H9 (cell line): ENCODE data around the gene ORAI3. TPM values are rescaled to one million over a fixed set of nuclear protein-coding genes. Genes with fewer than 3 reads are reported as not detected.

ENCODE experiments used
- DNase-seq: peaks from one replicate; pipeline ENCODE4 v3.0.0-alpha.2; 2017
- H2AFZ ChIP-seq: one replicate; pipeline ENCODE4 v1.6.1; 2013; ENCODE audit warnings: mild to moderate bottlenecking, low read length, control low read depth, moderate library complexity
- H2AK5ac ChIP-seq: 2 replicates; pipeline ENCODE4 v1.6.1; 2013; ENCODE audit warnings: low read length, control low read depth, mixed read lengths; ENCODE audit not compliant: insufficient read length
- H2BK120ac ChIP-seq: one replicate; pipeline ENCODE4 v1.6.1; 2013; ENCODE audit warnings: low read depth, mild to moderate bottlenecking, low read length, control low read depth, inconsistent platforms; ENCODE audit not compliant: poor library complexity, severe bottlenecking
- H2BK12ac ChIP-seq: 2 replicates; pipeline ENCODE4 v1.6.1; 2013; ENCODE audit warnings: low read length, control low read depth, mixed read lengths, low read depth; ENCODE audit not compliant: insufficient read length
- H2BK15ac ChIP-seq: 2 replicates; pipeline ENCODE4 v1.6.1; 2013; ENCODE audit warnings: low read depth, low read length, control low read depth
- H2BK20ac ChIP-seq: one replicate; pipeline ENCODE4 v1.6.1; 2013; ENCODE audit warnings: low read depth, mild to moderate bottlenecking, low read length, control low read depth, inconsistent platforms; ENCODE audit not compliant: poor library complexity, severe bottlenecking
- H2BK5ac ChIP-seq: 2 replicates; pipeline ENCODE4 v1.6.1; 2013; ENCODE audit warnings: low read length, control low read depth, mixed read lengths; ENCODE audit not compliant: insufficient read length
- H3K14ac ChIP-seq: 2 replicates; pipeline ENCODE4 v1.6.1; 2013; ENCODE audit warnings: low read length, control low read depth; ENCODE audit not compliant: insufficient read depth
- H3K18ac ChIP-seq: 2 replicates; pipeline ENCODE4 v1.6.1; 2013; ENCODE audit warnings: low read depth, mild to moderate bottlenecking, mixed read lengths, low read length, control low read depth; ENCODE audit not compliant: insufficient read length
- H3K23ac ChIP-seq: 2 replicates; pipeline ENCODE4 v1.6.1; 2013; ENCODE audit warnings: low read length, control low read depth, mixed read lengths, low read depth; ENCODE audit not compliant: insufficient read length
- H3K23me2 ChIP-seq: 2 replicates; pipeline ENCODE4 v1.6.1; 2013; ENCODE audit warnings: low read depth, mild to moderate bottlenecking, mixed read lengths, low read length, control low read depth; ENCODE audit not compliant: insufficient read length, poor library complexity, severe bottlenecking
- H3K27ac ChIP-seq: 2 replicates; pipeline ENCODE4 v1.5.1; 2013; ENCODE audit warnings: low read length, control low read depth, mixed read lengths, low read depth; ENCODE audit not compliant: insufficient read length
- H3K27me3 ChIP-seq: 2 replicates; pipeline ENCODE4 v1.6.1; 2013; ENCODE audit warnings: low read length, control low read depth, inconsistent platforms; ENCODE audit not compliant: insufficient read depth
- H3K4ac ChIP-seq: 2 replicates; pipeline ENCODE4 v1.6.1; 2013; ENCODE audit warnings: low read depth, mild to moderate bottlenecking, control low read depth, inconsistent platforms, low read length, moderate library complexity
- H3K4me1 ChIP-seq: 2 replicates; pipeline ENCODE4 v1.6.1; 2013; ENCODE audit warnings: low read length, control low read depth, inconsistent platforms; ENCODE audit not compliant: insufficient read depth
- H3K4me2 ChIP-seq: 2 replicates; pipeline ENCODE4 v1.6.1; 2013; ENCODE audit warnings: low read length, control low read depth, mixed read lengths; ENCODE audit not compliant: insufficient read length, insufficient read depth
- H3K56ac ChIP-seq: 2 replicates; pipeline ENCODE4 v1.6.1; 2013; ENCODE audit warnings: low read depth, mild to moderate bottlenecking, mixed read lengths, low read length, control low read depth; ENCODE audit not compliant: insufficient read length
- H3K79me1 ChIP-seq: 2 replicates; pipeline ENCODE4 v1.6.1; 2013; ENCODE audit warnings: low read depth, mild to moderate bottlenecking, moderate library complexity, low read length, control low read depth, inconsistent platforms; ENCODE audit not compliant: insufficient read depth, poor library complexity, severe bottlenecking
- H3K79me2 ChIP-seq: 2 replicates; pipeline ENCODE4 v1.6.1; 2013; ENCODE audit warnings: low read length, control low read depth, inconsistent platforms; ENCODE audit not compliant: insufficient read depth
- H3K9ac ChIP-seq: 2 replicates; pipeline ENCODE4 v1.6.1; 2013; ENCODE audit warnings: low read length, control low read depth, mixed read lengths; ENCODE audit not compliant: insufficient read length; ENCODE audit errors: extremely low read depth
- H3K9me3 ChIP-seq: one replicate; pipeline ENCODE4 v1.6.1; 2013; ENCODE audit warnings: low read depth, low read length, inconsistent platforms; ENCODE audit not compliant: control insufficient read depth
- H3T11ph ChIP-seq: one replicate; pipeline ENCODE4 v1.6.1; 2013; ENCODE audit warnings: mild to moderate bottlenecking, low read length, control low read depth, inconsistent platforms
- H4K20me1 ChIP-seq: one replicate; pipeline ENCODE4 v1.6.1; 2013; ENCODE audit not compliant: control insufficient read depth, insufficient read length, insufficient read depth
- H4K5ac ChIP-seq: 2 replicates; pipeline ENCODE4 v1.6.1; 2013; ENCODE audit warnings: low read depth, mild to moderate bottlenecking, mixed read lengths, low read length, control low read depth; ENCODE audit not compliant: insufficient read length
- H4K8ac ChIP-seq: replicated peaks from 2 replicates; pipeline ENCODE4 v1.6.1; 2013; ENCODE audit warnings: low read length, control low read depth, mixed read lengths, low read depth; ENCODE audit not compliant: insufficient read length
- H4K91ac ChIP-seq: 2 replicates; pipeline ENCODE4 v1.6.1; 2013; ENCODE audit warnings: low read depth, mild to moderate bottlenecking, moderate library complexity, mixed read lengths, low read length, control low read depth; ENCODE audit not compliant: insufficient read length
- H3K27ac Mint-ChIP-seq, 3 experiments: 2 replicates in 2 of 3; 3 replicates in 1 of 3; pipeline ENCODE4 v1.8.0; 2020 to 2021; ENCODE audit warnings: mixed read lengths in 3 of 3, mild to moderate bottlenecking in 1 of 3, moderate library complexity in 1 of 3
- H3K27me3 Mint-ChIP-seq: 2 replicates; pipeline ENCODE4 v1.8.0; 2021; ENCODE audit warnings: low read depth, mild to moderate bottlenecking, moderate library complexity, mixed read lengths
- H3K36me3 Mint-ChIP-seq, 3 experiments: 2 replicates in 2 of 3; 3 replicates in 1 of 3; pipeline ENCODE4 v1.8.0; 2020 to 2021; ENCODE audit warnings: low read depth in 3 of 3, mixed read lengths in 3 of 3; ENCODE audit not compliant: insufficient read depth in 1 of 3
- H3K4me1 Mint-ChIP-seq, 2 experiments: 2 replicates each; pipeline ENCODE4 v1.8.0; 2020; ENCODE audit warnings: mixed read lengths in 2 of 2
- H3K4me3 Mint-ChIP-seq, 2 experiments: 2 replicates in 1 of 2; 3 replicates in 1 of 2; pipeline ENCODE4 v1.8.0; 2020 to 2021; ENCODE audit warnings: mild to moderate bottlenecking in 2 of 2, mixed read lengths in 2 of 2, moderate library complexity in 1 of 2
- H3K9me3 Mint-ChIP-seq, 2 experiments: 2 replicates in 1 of 2; 3 replicates in 1 of 2; pipeline ENCODE4 v1.8.0; 2020; ENCODE audit warnings: mild to moderate bottlenecking in 2 of 2, mixed read lengths in 2 of 2, moderate library complexity in 1 of 2
- CTCF ChIP-seq: fragments of 200-600 bp; sonication (generic); conservative IDR thresholded peaks from 3 replicates; pipeline ENCODE4 v1.8.0; 2021; ENCODE audit warnings: antibody characterized with exemption, mild to moderate bottlenecking
- WGBS: extraction: QIAGEN DNeasy Blood & Tissue Kit; methylation state at CpG from one replicate; pipeline ENCODE4 v1.1.7; 2013; ENCODE audit warnings: missing lambda C conversion rate, low lambda C conversion rate, mixed read lengths; ENCODE audit not compliant: insufficient read length; ENCODE audit errors: extremely low coverage; 5-methylcytosine and 5-hydroxymethylcytosine counted together
- total RNA-seq: library from RNA; stranded (reverse); gene quantifications from 2 replicates; pipeline ENCODE4 v1.2.1, GENCODE V29; 2021

Gene ORAI3
- total RNA-seq, 1 experiment from 2014 or later = 6.9 TPM

DNA sequence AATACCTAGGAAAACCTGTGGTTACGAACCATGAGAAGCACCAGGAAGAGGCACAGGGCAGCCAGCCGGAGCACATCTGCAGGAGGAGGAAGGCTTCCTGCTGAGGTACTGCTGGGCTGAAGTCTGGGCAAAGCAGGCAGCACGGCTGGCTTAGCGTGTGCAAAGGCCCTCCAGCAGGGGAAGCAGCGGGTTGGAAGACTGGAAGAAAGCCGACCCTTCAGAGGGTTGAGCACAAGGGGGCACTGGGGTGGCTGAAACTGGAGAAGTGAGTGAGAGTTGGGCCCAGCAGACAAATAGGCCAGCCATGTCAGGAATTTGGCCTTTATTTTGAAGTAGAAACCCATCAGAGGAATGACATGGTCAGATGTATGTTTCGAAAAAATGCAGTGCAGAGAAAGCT is 24.0 kb downstream of the ORAI3 start:
- no peak overlapping the region for H4K91ac ChIP-seq
- DNase-seq = no peak
- no peak overlapping the region for H4K5ac ChIP-seq
- no peak overlapping the region for H3K4ac ChIP-seq
- H3K27ac ChIP-seq = no peak overlapping the region
- no peaks in the 10 kb centered on the region for H3K4me1 ChIP-seq
- H3K23ac ChIP-seq = no peak overlapping the region
- H3T11ph ChIP-seq = no peak overlapping the region
- H3K27me3 ChIP-seq = no peaks in the 10 kb centered on the region
- H2BK20ac ChIP-seq = no peak overlapping the region
- H2BK15ac ChIP-seq = no peak overlapping the region
- no peak overlapping the region; a peak in 1 of 5 replicates for H3K4me3 Mint-ChIP-seq
- H3K9ac ChIP-seq = no peak overlapping the region
- H3K27ac Mint-ChIP-seq = peak overlapping the region in 1 of 3 experiments; percentile 68; a peak in 1 of 7 replicates
- no peak overlapping the region for H2BK12ac ChIP-seq
- no peak overlapping the region for H3K14ac ChIP-seq
- peaks cover 56 to 92% (median 79%) of the 10 kb centered on the region in 3 experiments; a peak in 6 of 7 replicates for H3K36me3 Mint-ChIP-seq
- H4K8ac ChIP-seq = no peak overlapping the region
- no peaks in the 10 kb centered on the region for H3K79me2 ChIP-seq
- no peaks in the 10 kb centered on the region for H3K4me1 Mint-ChIP-seq
- no peak overlapping the region for H2BK120ac ChIP-seq
- H2AFZ ChIP-seq = no peak overlapping the region
- no peak overlapping the region for H2BK5ac ChIP-seq
- no peak overlapping the region for H3K56ac ChIP-seq
- peak; percentile 43; the same call in 2 of the 3 replicates for TF ChIP-seq CTCF
- H3K18ac ChIP-seq = no peak overlapping the region
- no peak overlapping the region for H3K4me2 ChIP-seq
- H3K23me2 ChIP-seq = no peaks in the 10 kb centered on the region
- H3K27me3 Mint-ChIP-seq = no peaks in the 10 kb centered on the region; the same call in 1 of the 2 replicates
- no peaks in the 10 kb centered on the region for H3K79me1 ChIP-seq
- H3K9me3 Mint-ChIP-seq = no peaks in the 10 kb centered on the region
- peaks cover 2% of the 10 kb centered on the region for H4K20me1 ChIP-seq
- H3K9me3 ChIP-seq = no peaks in the 10 kb centered on the region
- no CpG with 5 or more reads among the region's 7 CpGs for WGBS
- no peak overlapping the region for H2AK5ac ChIP-seq
